Measurements from ENCODE around the gene PEX14.

DNA sequence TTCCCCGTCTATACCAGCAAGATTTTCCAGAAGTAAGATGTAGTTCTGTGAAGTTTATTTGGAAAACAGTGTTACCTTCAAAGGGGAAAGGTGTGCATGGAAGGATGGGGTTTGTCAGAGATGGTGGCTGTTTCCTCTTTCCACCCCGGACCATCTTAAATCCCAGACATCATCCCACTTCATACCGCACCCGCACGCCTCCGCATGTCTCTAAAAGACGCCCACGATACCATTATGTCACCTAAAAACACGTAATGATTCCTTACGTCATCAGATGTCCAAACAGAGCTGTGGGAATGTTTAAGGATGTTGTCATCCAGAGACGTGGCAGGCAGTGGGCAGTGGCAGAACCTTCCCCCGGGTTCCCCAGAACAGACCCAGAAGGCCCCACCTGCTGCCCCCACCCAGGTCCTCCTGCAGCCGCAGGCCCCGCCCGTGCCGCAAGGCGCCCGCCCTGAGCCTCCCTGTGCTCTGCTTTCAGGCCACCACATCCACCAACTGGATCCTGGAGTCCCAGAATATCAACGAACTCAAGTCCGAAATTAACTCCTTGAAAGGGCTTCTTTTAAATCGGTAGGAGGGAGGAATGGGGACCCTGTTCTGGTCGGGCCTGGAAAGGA is 152.2 kb downstream of the PEX14 start:
- TF ChIP-seq, protein P1, sequence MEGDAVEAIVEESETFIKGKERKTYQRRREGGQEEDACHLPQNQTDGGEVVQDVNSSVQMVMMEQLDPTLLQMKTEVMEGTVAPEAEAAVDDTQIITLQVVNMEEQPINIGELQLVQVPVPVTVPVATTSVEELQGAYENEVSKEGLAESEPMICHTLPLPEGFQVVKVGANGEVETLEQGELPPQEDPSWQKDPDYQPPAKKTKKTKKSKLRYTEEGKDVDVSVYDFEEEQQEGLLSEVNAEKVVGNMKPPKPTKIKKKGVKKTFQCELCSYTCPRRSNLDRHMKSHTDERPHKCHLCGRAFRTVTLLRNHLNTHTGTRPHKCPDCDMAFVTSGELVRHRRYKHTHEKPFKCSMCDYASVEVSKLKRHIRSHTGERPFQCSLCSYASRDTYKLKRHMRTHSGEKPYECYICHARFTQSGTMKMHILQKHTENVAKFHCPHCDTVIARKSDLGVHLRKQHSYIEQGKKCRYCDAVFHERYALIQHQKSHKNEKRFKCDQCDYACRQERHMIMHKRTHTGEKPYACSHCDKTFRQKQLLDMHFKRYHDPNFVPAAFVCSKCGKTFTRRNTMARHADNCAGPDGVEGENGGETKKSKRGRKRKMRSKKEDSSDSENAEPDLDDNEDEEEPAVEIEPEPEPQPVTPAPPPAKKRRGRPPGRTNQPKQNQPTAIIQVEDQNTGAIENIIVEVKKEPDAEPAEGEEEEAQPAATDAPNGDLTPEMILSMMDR (IDR thresholded peaks at IDR 0.05; ENCODE audit: poor library complexity): no peak
- no peak for TF ChIP-seq EZH2 (IDR thresholded peaks at IDR 0.05; ENCODE audit: borderline replicate concordance)
- no peak for TF ChIP-seq EZH2phosphoT487 (IDR thresholded peaks at IDR 0.05; ENCODE audit: low read depth, severe bottlenecking, unreplicated experiment)

All from hepatocyte (in vitro differentiated cells).